Esophagus muscularis mucosa (tissue), 3 donors: ENCODE results near the gene NUP98.

Experiments
- CTCF ChIP-seq, 3 experiments: fragments of 200-600 bp in 2 of 3; fragments of 450-650 bp in 1 of 3; sonication (generic) in 2 of 3; IDR thresholded peaks; one replicate each; pipeline ENCODE4 v1.5.1; 2017 to 2019; ENCODE audit warnings: antibody characterized with exemption in 3 of 3, mild to moderate bottlenecking in 2 of 3, moderate library complexity in 1 of 3
- POLR2AphosphoS5 ChIP-seq, 2 donors: sonication (generic); formaldehyde crosslinking; IDR thresholded peaks; one replicate each; pipeline ENCODE4 v1.6.1; 2017; ENCODE audit warnings: antibody characterized with exemption in 2 of 2

- TF ChIP-seq CTCF (IDR thresholded peaks at IDR 0.05) (no peak), POLR2AphosphoS5 (IDR thresholded peaks at IDR 0.05) (no peak)
Measured at GRCh38 chr11:3831378-3832239, 34.3 kb upstream of the NUP98 start.
